Measurements from ENCODE around the gene TSSK3. TPM values are rescaled to one million over a fixed set of nuclear protein-coding genes. Genes with fewer than 3 reads are reported as not detected.

Gene TSSK3
- total RNA-seq, 1 donor from 2014 or later, result 4.8 TPM

DNA sequence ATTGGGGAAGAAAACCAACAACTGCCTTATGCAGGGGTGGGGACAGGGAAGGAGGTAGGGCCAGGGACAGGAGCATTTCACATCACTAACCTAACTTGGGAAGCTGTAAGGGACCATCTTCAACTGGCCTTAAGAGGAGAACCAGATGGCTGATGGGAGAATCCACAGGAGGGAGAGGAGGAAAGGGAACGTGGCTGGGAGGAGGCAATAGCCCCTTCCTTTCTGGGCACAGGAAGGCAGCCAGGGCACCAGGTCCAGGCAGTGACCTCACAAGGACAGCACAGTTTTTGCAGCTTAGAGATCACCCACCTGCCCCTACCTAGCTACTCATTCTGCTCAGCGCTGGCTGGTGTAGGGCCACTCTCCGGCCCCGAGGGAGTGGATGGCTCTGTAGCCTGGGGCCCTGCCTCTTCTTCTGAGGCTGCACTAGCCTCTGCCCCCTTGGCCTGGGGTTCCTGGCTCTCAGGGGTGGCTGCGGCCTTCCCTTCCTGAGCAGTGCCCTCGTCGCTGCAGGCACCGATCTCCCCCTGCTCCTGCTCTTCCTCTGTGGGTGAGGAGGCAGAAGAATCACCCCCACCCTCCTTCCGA, 28.0 kb upstream of the TSSK3 start:
- intact Hi-C loops (cut with DNase I), result no loop called here
- peaks cover 18 to 31% of the 10 kb centered on the region in 2 donors for H3K36me3 ChIP-seq
- peaks cover 10 to 13% of the 10 kb centered on the region in 2 donors for H3K4me1 ChIP-seq
- H3K4me3 ChIP-seq, result peak overlapping the region; percentile 78 to 97
- TF ChIP-seq, protein P1, sequence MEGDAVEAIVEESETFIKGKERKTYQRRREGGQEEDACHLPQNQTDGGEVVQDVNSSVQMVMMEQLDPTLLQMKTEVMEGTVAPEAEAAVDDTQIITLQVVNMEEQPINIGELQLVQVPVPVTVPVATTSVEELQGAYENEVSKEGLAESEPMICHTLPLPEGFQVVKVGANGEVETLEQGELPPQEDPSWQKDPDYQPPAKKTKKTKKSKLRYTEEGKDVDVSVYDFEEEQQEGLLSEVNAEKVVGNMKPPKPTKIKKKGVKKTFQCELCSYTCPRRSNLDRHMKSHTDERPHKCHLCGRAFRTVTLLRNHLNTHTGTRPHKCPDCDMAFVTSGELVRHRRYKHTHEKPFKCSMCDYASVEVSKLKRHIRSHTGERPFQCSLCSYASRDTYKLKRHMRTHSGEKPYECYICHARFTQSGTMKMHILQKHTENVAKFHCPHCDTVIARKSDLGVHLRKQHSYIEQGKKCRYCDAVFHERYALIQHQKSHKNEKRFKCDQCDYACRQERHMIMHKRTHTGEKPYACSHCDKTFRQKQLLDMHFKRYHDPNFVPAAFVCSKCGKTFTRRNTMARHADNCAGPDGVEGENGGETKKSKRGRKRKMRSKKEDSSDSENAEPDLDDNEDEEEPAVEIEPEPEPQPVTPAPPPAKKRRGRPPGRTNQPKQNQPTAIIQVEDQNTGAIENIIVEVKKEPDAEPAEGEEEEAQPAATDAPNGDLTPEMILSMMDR (IDR thresholded peaks at IDR 0.05), result no peak
- no peaks in the 10 kb centered on the region for H3K9me3 ChIP-seq
- H3K27ac ChIP-seq, result no peak overlapping the region
- DNase-seq (ENCODE audit: low spot score in 2 of 2), result no peak
- no peaks in the 10 kb centered on the region for H3K27me3 ChIP-seq

DNA sequence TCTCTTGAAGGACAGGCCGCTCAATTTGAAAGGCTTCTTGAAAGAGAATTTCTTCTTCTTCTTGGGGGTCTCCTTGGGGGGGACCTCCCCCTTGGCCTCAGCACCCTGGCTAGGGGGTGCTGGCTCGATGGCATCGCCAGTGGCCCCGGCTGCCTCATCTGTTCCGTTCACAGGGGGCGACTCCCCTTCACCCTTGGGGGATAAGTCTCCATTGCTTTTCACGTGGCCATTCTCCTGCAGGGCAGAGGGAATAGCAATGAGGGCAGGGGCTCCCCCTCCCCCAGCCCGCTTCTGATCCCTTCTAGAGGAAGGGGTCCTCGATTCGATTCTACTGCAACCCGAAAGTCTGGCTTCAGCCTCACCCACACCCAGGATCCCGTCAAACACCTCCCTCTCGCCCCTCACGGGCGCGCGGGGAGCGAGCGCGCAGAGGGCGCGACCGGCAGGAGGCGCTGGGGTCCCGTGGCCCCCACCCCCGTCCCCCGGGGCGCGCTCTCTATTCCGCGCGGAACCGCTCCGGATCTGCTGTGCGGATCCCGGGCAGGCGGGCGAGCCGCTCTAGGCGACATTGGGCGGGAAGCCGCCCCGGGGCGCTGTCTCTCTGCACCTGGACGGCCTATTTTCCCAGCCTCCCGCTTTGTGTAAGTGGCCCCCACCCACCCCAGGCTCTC, 27.3 kb upstream of the TSSK3 start:
- TF ChIP-seq, protein P1 (IDR thresholded peaks at IDR 0.05), result peak; percentile 64 to 76 (median 76)
- no peak for DNase-seq (ENCODE audit: low spot score in 2 of 2)
- H3K4me3 ChIP-seq, result peak overlapping the region; percentile 78 to 97

DNA sequence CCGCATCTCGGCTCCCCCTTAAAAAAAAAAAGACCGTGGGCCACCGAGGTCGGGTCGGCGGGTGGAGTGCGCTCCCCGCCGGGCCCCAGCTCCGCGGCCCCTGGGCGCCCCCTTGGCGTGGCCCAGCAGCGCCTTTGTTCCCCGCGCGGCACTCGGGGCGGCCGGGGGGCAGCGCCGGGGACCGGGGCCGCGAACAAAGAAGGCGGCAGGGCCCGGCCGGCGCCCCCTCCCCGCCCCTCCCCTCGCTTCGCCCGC, 26.9 kb upstream of the TSSK3 start:
- H3K36me3 ChIP-seq, result peaks cover 16 to 21% of the 10 kb centered on the region in 2 donors
- no peak for DNase-seq (ENCODE audit: low spot score in 2 of 2)
- TF ChIP-seq, protein P1 (IDR thresholded peaks at IDR 0.05), result no peak
- no peaks in the 10 kb centered on the region for H3K27me3 ChIP-seq
- peak overlapping the region; percentile 78 to 97 for H3K4me3 ChIP-seq
- H3K9me3 ChIP-seq, result no peaks in the 10 kb centered on the region
- intact Hi-C loops (cut with DNase I), result no loop called here
- H3K4me1 ChIP-seq, result peaks cover 10 to 13% of the 10 kb centered on the region in 2 donors
- H3K27ac ChIP-seq, result no peak overlapping the region

More for the DNA sequence above, 27.3 kb upstream of the TSSK3 start:
- intact Hi-C loops (cut with DNase I), result no loop called here
- no peaks in the 10 kb centered on the region for H3K27me3 ChIP-seq
- no peaks in the 10 kb centered on the region for H3K9me3 ChIP-seq
- H3K27ac ChIP-seq, result no peak overlapping the region
- peaks cover 10 to 13% of the 10 kb centered on the region in 2 donors for H3K4me1 ChIP-seq
- peaks cover 16 to 26% of the 10 kb centered on the region in 2 donors for H3K36me3 ChIP-seq

DNA sequence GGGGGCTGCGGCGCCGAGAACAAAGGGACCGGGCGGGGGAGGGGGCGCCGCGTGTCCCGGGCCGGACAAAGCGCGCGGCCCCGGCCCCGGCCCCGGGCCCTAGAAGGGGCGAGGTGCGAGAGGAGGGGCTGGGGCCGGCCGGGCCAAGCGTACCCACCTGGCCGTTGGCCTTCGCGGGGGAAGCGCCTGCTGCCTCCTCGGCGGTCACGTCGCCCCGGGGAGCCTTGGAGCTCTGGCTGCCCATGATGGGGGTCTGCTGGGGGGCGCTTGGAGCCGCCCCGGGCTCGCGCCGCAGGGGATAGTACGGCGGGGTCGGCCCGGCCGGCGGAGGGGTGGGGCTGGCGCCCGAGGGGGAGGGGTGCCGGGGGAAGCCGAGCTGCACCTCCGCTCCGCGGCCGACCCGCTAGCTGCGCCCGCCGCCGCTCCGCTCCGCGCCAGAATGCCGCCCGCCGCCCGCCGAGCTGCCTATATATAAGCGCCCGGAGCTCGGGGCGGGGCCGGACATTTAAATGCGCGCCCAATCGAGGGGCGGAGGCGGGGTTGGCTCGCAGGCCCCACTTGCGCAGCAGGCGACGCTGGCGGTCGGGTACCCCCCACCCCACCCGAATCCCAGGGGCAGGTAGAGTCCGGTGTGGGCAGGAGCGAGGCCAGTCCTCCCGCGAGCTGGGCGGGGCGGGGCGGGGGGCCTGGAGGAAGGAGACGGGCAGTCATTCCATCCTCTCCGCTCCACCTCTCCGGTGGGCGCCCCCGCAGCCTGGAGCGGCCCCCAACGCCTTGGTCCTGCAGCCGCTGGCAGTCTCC, 26.3 kb upstream of the TSSK3 start, which contains the start of gene MARCKSL1:
Gene MARCKSL1, minus strand, starts transcription at position 444 of the 801 bp plus-strand sequence. Its CDS starts 200 bp downstream, at position 244.
- TF ChIP-seq, protein P1 (IDR thresholded peaks at IDR 0.05), result no peak
- peaks cover 10 to 13% of the 10 kb centered on the region in 2 donors for H3K4me1 ChIP-seq
- H3K36me3 ChIP-seq, result peaks cover 15 to 16% of the 10 kb centered on the region in 2 donors
- no peaks in the 10 kb centered on the region for H3K9me3 ChIP-seq
- peak in 1 of 2 donors; percentile 84 for DNase-seq (ENCODE audit: low spot score in 2 of 2)
- H3K27ac ChIP-seq, result peak within 1 kb of the TSS in 1 of 2 donors; percentile 35
- intact Hi-C loops (cut with DNase I), result loop anchor here (1.0 kb wide), 1 partner anchor 15 kb away; no protein-coding TSS in a partner anchor
- H3K27me3 ChIP-seq, result no peaks in the 10 kb centered on the region
- H3K4me3 ChIP-seq, result peak within 1 kb of the TSS; percentile 78 to 97

DNA sequence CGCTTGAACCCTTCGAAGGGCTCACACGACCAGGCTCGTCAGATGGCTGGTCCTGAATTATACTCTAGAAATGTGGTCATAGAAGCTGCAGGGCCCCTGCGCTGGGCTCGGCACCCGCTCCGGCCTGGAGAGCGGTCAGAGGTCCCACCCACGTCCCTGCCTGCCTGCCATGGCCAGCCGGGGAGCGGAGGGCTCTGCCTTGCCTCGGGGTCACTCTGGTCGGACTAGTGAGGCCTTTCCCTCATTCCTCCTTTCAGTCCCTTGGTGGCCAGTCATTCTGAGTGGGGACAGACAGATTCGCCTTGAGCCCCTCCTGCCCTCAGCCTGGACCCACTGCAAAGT, 25.8 kb upstream of the TSSK3 start:
- TF ChIP-seq, protein P1 (IDR thresholded peaks at IDR 0.05), result no peak
- H3K27me3 ChIP-seq, result no peaks in the 10 kb centered on the region
- DNase-seq (ENCODE audit: low spot score in 2 of 2), result no peak
- H3K4me1 ChIP-seq, result peaks cover 10 to 13% of the 10 kb centered on the region in 2 donors
- no peaks in the 10 kb centered on the region for H3K9me3 ChIP-seq
- H3K36me3 ChIP-seq, result peaks cover 9 to 10% of the 10 kb centered on the region in 2 donors
- peak overlapping the region; percentile 78 to 97 for H3K4me3 ChIP-seq
- H3K27ac ChIP-seq, result peak overlapping the region in 1 of 2 donors; percentile 35
- intact Hi-C loops (cut with DNase I), result loop anchor here (1.0 kb wide), 1 partner anchor 15 kb away; no protein-coding TSS in a partner anchor
